ENCODE results near the gene NDOR1. TPM values are rescaled to one million over a fixed set of nuclear protein-coding genes. Genes with fewer than 3 reads are reported as not detected.

NDOR1 gene
- total and polyA plus RNA-seq, 2 experiments from 2014 or later, result 7.8 to 12.3 TPM

- DNase-seq (ENCODE audit: low spot score), result no peak
- Histone ChIP-seq H3K27me3 (peaks cover 62% of the 10 kb centered on the region), H3K4me2 (peak within 1 kb of the TSS; percentile 80), H3K36me3 (replicated peaks; ENCODE audit: insufficient read depth, low read depth) (no peaks in the 10 kb centered on the region), H3K79me2 (no peaks in the 10 kb centered on the region), H3K4me1 (ENCODE audit: insufficient read depth) (peaks cover 17% of the 10 kb centered on the region), H2AFZ (no peak within 1 kb of the TSS), H3K9me3 (ENCODE audit: low read depth) (no peaks in the 10 kb centered on the region), H3K9me2 (replicated peaks; ENCODE audit: insufficient read depth) (no peaks in the 10 kb centered on the region), H3K4me3 (no peak within 1 kb of the TSS), H3K27ac (no peak within 1 kb of the TSS), H4K20me1 (ENCODE audit: insufficient read depth, poor library complexity, severe bottlenecking) (no peaks in the 10 kb centered on the region)
- no peak for TF ChIP-seq CTCF (IDR thresholded peaks at IDR 0.05; ENCODE audit: poor library complexity)
- TF ChIP-seq EZH2 (IDR thresholded peaks at IDR 0.05; ENCODE audit: borderline replicate concordance), result no peak
- no peak for TF ChIP-seq EZH2phosphoT487 (IDR thresholded peaks at IDR 0.05; ENCODE audit: low read depth, severe bottlenecking, unreplicated experiment)
- WGBS (ENCODE audit: low lambda C conversion rate, missing lambda C conversion rate), result 21% methylated on average over 35 of the region's 41 CpGs
Observed at GRCh38 chr9:137169896-137170358, 35.6 kb upstream of the NDOR1 start, which contains the start of gene LRRC26. Gene LRRC26 (minus strand): TSS chr9:137170051. CDS start chr9:137169943, 108 bp downstream.

GRCh38 chr9:137170486-137171148 is 34.9 kb upstream of the NDOR1 start:
- TF ChIP-seq EZH2phosphoT487 (IDR thresholded peaks at IDR 0.05; ENCODE audit: low read depth, severe bottlenecking, unreplicated experiment), result no peak
- TF ChIP-seq CTCF (IDR thresholded peaks at IDR 0.05; ENCODE audit: poor library complexity), result no peak
- no peak for TF ChIP-seq EZH2 (IDR thresholded peaks at IDR 0.05; ENCODE audit: borderline replicate concordance)
- H3K27me3 ChIP-seq, result peaks cover 57% of the 10 kb centered on the region
- peaks cover 17% of the 10 kb centered on the region for H3K4me1 ChIP-seq (ENCODE audit: insufficient read depth)
- H3K9me2 ChIP-seq (replicated peaks; ENCODE audit: insufficient read depth), result no peaks in the 10 kb centered on the region
- no peak overlapping the region for H3K4me2 ChIP-seq
- no peak overlapping the region for H2AFZ ChIP-seq
- no peaks in the 10 kb centered on the region for H3K9me3 ChIP-seq (ENCODE audit: low read depth)
- H3K79me2 ChIP-seq, result no peaks in the 10 kb centered on the region
- DNase-seq (ENCODE audit: low spot score), result no peak
- WGBS (ENCODE audit: low lambda C conversion rate, missing lambda C conversion rate), result 66% methylated on average over 14 of the region's 14 CpGs
- no peaks in the 10 kb centered on the region for H4K20me1 ChIP-seq (ENCODE audit: insufficient read depth, poor library complexity, severe bottlenecking)
- no peak overlapping the region for H3K27ac ChIP-seq
- no peaks in the 10 kb centered on the region for H3K36me3 ChIP-seq (replicated peaks; ENCODE audit: insufficient read depth, low read depth)
- no peak overlapping the region for H3K4me3 ChIP-seq

GRCh38 chr9:137171149-137171900 is 34.2 kb upstream of the NDOR1 start:
- peaks cover 17% of the 10 kb centered on the region for H3K4me1 ChIP-seq (ENCODE audit: insufficient read depth)
- no peak overlapping the region for H3K27ac ChIP-seq
- no peaks in the 10 kb centered on the region for H3K79me2 ChIP-seq
- no peaks in the 10 kb centered on the region for H3K36me3 ChIP-seq (replicated peaks; ENCODE audit: insufficient read depth, low read depth)
- no peaks in the 10 kb centered on the region for H4K20me1 ChIP-seq (ENCODE audit: insufficient read depth, poor library complexity, severe bottlenecking)
- no peaks in the 10 kb centered on the region for H3K9me2 ChIP-seq (replicated peaks; ENCODE audit: insufficient read depth)
- H3K9me3 ChIP-seq (ENCODE audit: low read depth), result no peaks in the 10 kb centered on the region
- peaks cover 50% of the 10 kb centered on the region for H3K27me3 ChIP-seq
- no peak for TF ChIP-seq CTCF (IDR thresholded peaks at IDR 0.05; ENCODE audit: poor library complexity)
- no peak for TF ChIP-seq EZH2 (IDR thresholded peaks at IDR 0.05; ENCODE audit: borderline replicate concordance)
- TF ChIP-seq EZH2phosphoT487 (IDR thresholded peaks at IDR 0.05; ENCODE audit: low read depth, severe bottlenecking, unreplicated experiment), result no peak
- no peak for DNase-seq (ENCODE audit: low spot score)
- 86% methylated on average over 21 of the region's 22 CpGs for WGBS (ENCODE audit: low lambda C conversion rate, missing lambda C conversion rate)
- no peak overlapping the region for H3K4me3 ChIP-seq
- H2AFZ ChIP-seq, result no peak overlapping the region
- no peak overlapping the region for H3K4me2 ChIP-seq

Data from hepatocyte (in vitro differentiated cells).